Cardiac fibroblast (primary cell): ENCODE data around the gene TANC1.

Experiments used
- DNase-seq, 2 donors: peaks; one replicate each; pipeline versions ENCODE4 v3.0.0 to v3.0.0-alpha.2; 2010; ENCODE audit warnings: low read depth in 2 of 2
- H3K4me3 ChIP-seq, 2 donors: replicated peaks in 1 of 2; 1 replicate in 1 of 2; 2 replicates in 1 of 2; pipeline ENCODE4 v1.5.1; 2011; ENCODE audit warnings: low read depth in 2 of 2, low read length in 2 of 2, mild to moderate bottlenecking in 2 of 2, moderate library complexity in 1 of 2
- CTCF ChIP-seq: IDR thresholded peaks from one replicate; pipeline ENCODE4 v1.5.1; 2011; ENCODE audit warnings: low read depth, mild to moderate bottlenecking, low read length, inconsistent platforms

The TANC1 gene

DNA sequence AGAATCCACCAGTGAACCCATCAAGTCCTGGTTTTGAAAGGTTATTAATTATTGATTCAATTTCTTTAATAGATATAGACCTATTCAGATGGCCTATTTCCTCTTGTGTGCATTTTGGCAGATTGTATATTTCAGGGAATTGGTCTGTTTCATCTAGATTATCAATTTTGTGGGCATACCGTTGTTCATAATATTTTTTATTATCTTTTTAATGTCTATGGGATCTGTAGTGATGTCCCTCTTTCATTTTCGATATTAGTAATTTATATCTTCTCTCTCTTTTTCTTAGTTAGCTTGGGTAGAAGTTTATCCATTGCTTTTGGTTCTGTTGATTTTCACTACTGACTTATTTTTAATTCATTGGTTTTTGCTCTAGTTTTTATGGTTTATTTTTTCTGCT, 39.9 kb upstream of the TANC1 start:
- no peak overlapping the region for H3K4me3 ChIP-seq
- TF ChIP-seq CTCF = no peak

DNA sequence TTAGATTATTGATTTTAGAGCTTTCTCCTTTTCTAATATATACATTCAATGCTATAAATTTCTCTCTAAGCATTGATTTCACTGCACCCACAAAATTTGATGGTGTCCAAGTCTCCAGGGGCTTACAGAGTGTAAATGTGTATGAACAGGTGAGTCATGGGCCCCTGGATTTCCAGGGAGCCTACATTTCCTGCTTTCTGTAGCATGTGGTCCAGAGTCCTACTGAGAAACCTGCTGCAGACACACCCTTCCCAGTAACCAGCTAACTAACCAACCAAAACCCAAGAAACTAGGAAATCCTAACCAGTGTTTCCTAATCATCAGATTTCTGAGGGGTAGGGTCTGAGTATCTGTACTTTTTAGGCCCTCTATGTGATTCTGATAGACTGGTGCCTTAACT, 39.5 kb upstream of the TANC1 start:
- no peak for TF ChIP-seq CTCF
- no peak for DNase-seq

More for the DNA sequence above, 39.9 kb upstream of the TANC1 start:
- no peak for DNase-seq

GRCh38 chr2:158931572-158931971, 36.9 kb upstream of the TANC1 start:
- DNase-seq = peak; percentile 65 to 77
- TF ChIP-seq CTCF = no peak
- H3K4me3 ChIP-seq = no peak overlapping the region

More for the DNA sequence above, 39.5 kb upstream of the TANC1 start:
- no peak overlapping the region for H3K4me3 ChIP-seq

- peak; percentile 50 to 84 for DNase-seq
- H3K4me3 ChIP-seq = no peak overlapping the region
- no peak for TF ChIP-seq CTCF
These were observed 36.3 kb upstream of the TANC1 start for GRCh38 chr2:158932131-158932645.

- no peak overlapping the region for H3K4me3 ChIP-seq
These were observed 34.3 kb upstream of the TANC1 start for GRCh38 chr2:158934170-158934569.

GRCh38 chr2:158935617-158936016, 32.8 kb upstream of the TANC1 start:
- TF ChIP-seq CTCF = no peak
- H3K4me3 ChIP-seq = no peak overlapping the region
- DNase-seq = no peak

More at GRCh38 chr2:158934170-158934569, 34.3 kb upstream of the TANC1 start:
- no peak for TF ChIP-seq CTCF
- DNase-seq = no peak

- no peak for TF ChIP-seq CTCF
- no peak overlapping the region for H3K4me3 ChIP-seq
- DNase-seq = peak; percentile 94
These were observed 31.5 kb upstream of the TANC1 start for GRCh38 chr2:158936978-158937377.
